ENCODE results near the gene LHX6. TPM values are rescaled to one million over a fixed set of nuclear protein-coding genes. Genes with fewer than 3 reads are reported as not detected.

The LHX6 gene
- total RNA-seq, 1 donor from 2014 or later, result not detected

DNA sequence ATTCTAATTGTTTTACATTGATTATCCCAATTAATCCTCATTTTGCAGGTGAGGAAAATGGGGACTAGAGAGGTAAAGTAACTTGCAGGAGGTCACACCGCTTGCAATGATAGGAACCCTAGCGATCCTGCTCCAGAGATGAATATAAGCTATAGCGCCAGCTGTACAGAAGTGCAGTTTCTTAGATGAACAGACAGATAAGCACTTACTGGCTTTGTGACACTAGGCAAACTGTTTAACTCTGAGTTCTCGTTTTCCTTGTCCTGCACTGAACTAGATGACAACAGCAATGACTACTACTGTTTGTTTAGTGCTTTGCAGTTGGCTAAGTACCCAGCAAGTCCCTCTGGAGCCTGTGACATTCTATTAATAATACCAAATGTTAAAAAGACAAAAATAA, 11.1 kb downstream of the LHX6 start:
- no peak for DNase-seq (ENCODE audit: low spot score)
- no peaks in the 10 kb centered on the region for H3K36me3 Mint-ChIP-seq (ENCODE audit: low read depth)
- intact Hi-C loops (cut with micrococcal nuclease), result loop anchor here (2.0 kb wide), 1 partner anchor 131 kb away; no protein-coding TSS in a partner anchor
- peaks cover 79% of the 10 kb centered on the region for H3K27me3 Mint-ChIP-seq (ENCODE audit: low read depth)
- no peak overlapping the region for H3K4me3 Mint-ChIP-seq (ENCODE audit: low read depth)
- H3K27ac Mint-ChIP-seq, result no peak overlapping the region
- peaks cover 21% of the 10 kb centered on the region for H3K4me1 Mint-ChIP-seq (ENCODE audit: low read depth)
- H3K9me3 Mint-ChIP-seq, result no peaks in the 10 kb centered on the region

DNA sequence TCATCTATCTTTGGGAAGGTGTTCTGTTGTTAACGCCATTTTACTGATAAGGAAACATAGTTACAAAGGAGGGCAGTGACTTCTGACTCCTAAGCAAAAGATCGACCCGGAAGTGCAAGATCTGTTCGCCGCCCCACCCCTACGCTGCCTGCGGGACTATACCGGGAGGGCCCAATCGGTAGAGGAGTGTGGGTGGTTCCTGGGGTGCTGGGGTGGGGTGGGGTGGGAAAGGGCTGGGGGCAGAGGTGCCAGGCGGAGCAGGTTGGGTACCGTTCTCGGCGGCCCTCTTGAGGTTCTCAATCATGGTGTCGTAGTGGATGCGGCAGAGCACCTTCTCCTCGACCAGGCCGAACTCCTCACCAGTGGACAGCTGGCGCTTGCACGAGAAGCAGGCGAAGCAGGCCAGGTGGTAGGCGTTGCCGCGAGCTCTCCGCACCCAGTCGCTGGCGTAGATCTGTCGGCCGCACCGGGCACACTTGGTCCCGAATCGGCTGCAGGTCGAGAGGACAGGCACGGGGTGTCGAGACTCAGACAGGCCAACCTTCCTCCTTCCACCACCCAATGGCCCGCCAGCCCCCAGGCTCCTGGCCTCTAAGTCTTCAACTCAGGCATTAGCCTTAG, 11.8 kb downstream of the LHX6 start:
- intact Hi-C loops (cut with micrococcal nuclease), result no loop called here
- no peak for DNase-seq (ENCODE audit: low spot score)
- Mint-ChIP-seq H3K9me3 (no peaks in the 10 kb centered on the region), H3K27ac (no peak overlapping the region), H3K4me1 (ENCODE audit: low read depth) (peaks cover 21% of the 10 kb centered on the region), H3K27me3 (ENCODE audit: low read depth) (peaks cover 79% of the 10 kb centered on the region), H3K4me3 (ENCODE audit: low read depth) (no peak overlapping the region), H3K36me3 (ENCODE audit: low read depth) (no peaks in the 10 kb centered on the region)

DNA sequence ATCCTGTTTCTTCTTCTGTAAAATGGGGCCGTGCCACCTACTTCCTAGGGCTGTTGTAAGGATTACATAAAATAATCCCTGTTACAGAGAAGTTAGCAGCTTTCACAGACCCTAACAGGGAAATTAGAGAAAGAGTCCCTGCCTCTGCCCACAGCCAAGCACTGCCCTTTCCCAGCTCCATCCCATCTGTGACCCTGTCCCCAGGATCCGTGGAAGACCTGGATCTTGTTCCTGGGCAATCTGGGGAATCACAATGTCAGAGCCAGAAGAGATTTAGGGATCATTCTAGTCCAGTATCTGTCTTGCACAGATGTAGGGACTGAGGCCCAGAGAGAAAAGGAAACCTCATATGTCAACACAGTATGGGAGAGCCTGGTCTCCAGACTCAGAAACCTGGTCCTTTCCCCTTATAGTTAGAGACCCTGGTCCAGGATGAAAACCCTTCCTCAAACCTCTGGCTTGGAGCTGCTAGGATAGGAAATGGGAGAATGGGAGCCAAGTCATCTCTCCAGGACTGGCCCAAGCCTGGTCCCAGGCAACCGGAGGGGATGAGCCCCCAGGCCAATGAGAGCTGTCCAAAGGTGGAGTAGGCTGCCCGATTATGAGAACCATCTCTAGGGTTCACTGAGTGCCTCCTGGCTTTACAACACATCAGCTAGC, 12.5 kb downstream of the LHX6 start:
- Mint-ChIP-seq H3K4me3 (ENCODE audit: low read depth) (no peak overlapping the region), H3K4me1 (ENCODE audit: low read depth) (peaks cover 21% of the 10 kb centered on the region), H3K27ac (no peak overlapping the region), H3K27me3 (ENCODE audit: low read depth) (peaks cover 79% of the 10 kb centered on the region), H3K36me3 (ENCODE audit: low read depth) (no peaks in the 10 kb centered on the region), H3K9me3 (no peaks in the 10 kb centered on the region)
- no peak for DNase-seq (ENCODE audit: low spot score)
- intact Hi-C loops (cut with micrococcal nuclease), result no loop called here

DNA sequence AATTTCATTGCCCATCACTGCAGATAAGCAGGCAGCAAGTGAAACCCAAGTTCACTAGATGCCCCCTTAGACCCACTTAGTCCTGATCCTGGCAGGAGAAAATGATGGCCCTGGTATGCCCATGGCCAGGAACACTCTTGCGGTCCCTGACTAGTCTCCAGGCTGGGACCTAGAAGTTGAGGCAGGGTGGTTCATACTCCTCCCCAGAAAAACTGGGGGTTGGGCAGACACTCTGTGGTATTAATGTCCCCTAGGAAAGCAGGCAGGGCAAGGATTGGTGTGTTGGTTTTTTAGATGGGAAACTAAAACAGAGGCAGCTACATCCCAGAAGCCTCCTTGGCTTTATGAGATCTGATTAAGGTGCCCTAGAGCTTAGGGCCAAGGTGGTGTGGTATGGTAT, 13.1 kb downstream of the LHX6 start:
- Mint-ChIP-seq H3K4me1 (ENCODE audit: low read depth) (peaks cover 21% of the 10 kb centered on the region), H3K36me3 (ENCODE audit: low read depth) (no peaks in the 10 kb centered on the region), H3K4me3 (ENCODE audit: low read depth) (no peak overlapping the region), H3K9me3 (no peaks in the 10 kb centered on the region), H3K27ac (no peak overlapping the region), H3K27me3 (ENCODE audit: low read depth) (peaks cover 76% of the 10 kb centered on the region)
- intact Hi-C loops (cut with micrococcal nuclease), result no loop called here
- no peak for DNase-seq (ENCODE audit: low spot score)

DNA sequence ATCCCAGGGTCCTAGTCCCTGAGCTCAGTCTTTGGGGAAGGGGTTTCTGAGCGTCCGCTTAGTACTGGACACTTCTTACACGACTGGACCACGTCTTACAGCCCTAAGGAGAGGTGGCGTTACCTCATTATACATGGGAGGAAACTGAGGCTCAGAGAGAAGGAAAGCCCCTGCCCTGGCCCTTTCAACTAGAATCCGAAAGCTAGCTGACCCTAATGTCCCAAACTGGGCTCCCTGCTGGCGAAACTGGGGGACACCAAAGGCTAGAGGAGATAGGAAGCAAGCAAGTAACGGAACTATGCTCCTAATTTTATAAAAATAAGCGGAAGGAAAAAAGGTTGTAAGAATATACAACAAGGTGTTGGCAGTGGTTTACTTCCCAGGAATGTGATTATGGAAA, 14.2 kb downstream of the LHX6 start:
- no peaks in the 10 kb centered on the region for H3K36me3 Mint-ChIP-seq (ENCODE audit: low read depth)
- H3K4me3 Mint-ChIP-seq (ENCODE audit: low read depth), result peak overlapping the region; percentile 40
- no peaks in the 10 kb centered on the region for H3K9me3 Mint-ChIP-seq
- H3K27me3 Mint-ChIP-seq (ENCODE audit: low read depth), result peaks cover 69% of the 10 kb centered on the region
- H3K4me1 Mint-ChIP-seq (ENCODE audit: low read depth), result peaks cover 18% of the 10 kb centered on the region
- DNase-seq (ENCODE audit: low spot score), result no peak
- no peak overlapping the region for H3K27ac Mint-ChIP-seq
- intact Hi-C loops (cut with micrococcal nuclease), result no loop called here

DNA sequence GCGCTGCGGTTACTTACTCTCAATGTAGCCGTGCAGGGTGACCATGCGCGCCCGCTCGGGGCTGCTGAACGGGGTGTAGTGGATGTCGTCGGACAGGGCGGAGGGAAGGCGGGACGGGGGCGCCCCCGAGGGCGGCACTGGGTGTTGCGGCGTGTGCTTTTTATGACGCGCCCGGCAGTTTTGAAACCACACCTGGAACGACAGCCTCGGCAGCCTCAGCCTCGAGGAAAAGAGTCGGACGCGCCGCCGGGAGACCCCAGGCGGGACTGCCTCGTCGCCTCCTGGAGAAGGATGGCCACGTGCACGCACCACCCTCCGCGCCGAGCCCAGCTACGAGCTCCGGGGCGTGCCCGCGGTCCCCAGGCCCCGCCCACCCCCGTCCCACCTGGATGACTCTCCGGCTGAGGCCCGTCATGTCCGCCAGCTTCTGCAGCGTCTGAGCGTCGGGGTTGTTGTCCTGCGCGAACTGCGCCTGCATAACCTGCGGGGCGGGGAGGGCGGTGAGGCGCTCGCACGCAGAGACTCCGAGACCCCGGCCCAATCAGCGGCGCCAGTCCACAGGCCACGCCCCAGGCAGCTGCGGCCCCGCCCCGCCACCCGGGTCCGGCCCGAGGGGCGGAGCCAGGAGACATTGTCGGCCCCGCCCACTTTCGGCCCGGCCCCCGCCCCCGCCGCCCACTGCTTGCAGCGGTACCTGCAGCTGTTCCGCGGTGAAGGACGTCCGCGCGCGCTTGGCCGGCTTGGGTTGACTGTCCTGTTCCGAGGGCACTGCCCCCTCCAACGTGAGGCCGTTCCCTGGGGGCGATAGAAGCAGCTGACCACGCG, 15.0 kb downstream of the LHX6 start:
- H3K27me3 Mint-ChIP-seq (ENCODE audit: low read depth), result peaks cover 62% of the 10 kb centered on the region
- DNase-seq (ENCODE audit: low spot score), result peak; percentile 61
- intact Hi-C loops (cut with micrococcal nuclease), result no loop called here
- no peak overlapping the region for H3K27ac Mint-ChIP-seq
- H3K36me3 Mint-ChIP-seq (ENCODE audit: low read depth), result no peaks in the 10 kb centered on the region
- H3K4me3 Mint-ChIP-seq (ENCODE audit: low read depth), result peak overlapping the region; percentile 40
- H3K4me1 Mint-ChIP-seq (ENCODE audit: low read depth), result peaks cover 13% of the 10 kb centered on the region
- H3K9me3 Mint-ChIP-seq, result no peaks in the 10 kb centered on the region

DNA sequence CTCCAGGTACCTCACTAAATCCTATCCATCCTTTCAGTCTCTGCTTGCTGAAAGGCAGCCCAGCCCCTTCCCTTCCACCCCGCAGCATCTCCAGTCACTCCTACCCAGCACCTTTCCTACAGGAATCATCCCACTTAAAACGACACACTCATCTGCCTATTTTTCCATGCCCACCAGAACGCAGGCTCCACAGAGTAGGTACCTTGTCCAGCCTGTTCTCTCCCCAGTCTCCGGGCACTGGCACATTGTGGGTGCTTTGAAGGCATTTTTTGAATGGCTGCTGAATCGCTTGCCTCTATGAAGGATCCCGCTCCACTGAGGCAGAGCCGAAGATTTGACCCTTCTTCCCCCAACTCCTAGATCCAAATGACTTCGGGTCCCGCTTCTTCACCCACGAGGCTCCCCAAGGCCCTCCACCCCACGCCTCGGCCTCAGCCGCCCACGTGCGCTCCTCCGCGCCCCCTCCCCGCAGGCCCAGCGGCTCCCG, 15.6 kb downstream of the LHX6 start:
- Mint-ChIP-seq H3K27me3 (ENCODE audit: low read depth) (peaks cover 55% of the 10 kb centered on the region), H3K27ac (no peak overlapping the region), H3K4me1 (ENCODE audit: low read depth) (peaks cover 7% of the 10 kb centered on the region), H3K4me3 (ENCODE audit: low read depth) (peak overlapping the region; percentile 19), H3K9me3 (no peaks in the 10 kb centered on the region), H3K36me3 (ENCODE audit: low read depth) (no peaks in the 10 kb centered on the region)
- intact Hi-C loops (cut with micrococcal nuclease), result no loop called here
- DNase-seq (ENCODE audit: low spot score), result no peak

DNA sequence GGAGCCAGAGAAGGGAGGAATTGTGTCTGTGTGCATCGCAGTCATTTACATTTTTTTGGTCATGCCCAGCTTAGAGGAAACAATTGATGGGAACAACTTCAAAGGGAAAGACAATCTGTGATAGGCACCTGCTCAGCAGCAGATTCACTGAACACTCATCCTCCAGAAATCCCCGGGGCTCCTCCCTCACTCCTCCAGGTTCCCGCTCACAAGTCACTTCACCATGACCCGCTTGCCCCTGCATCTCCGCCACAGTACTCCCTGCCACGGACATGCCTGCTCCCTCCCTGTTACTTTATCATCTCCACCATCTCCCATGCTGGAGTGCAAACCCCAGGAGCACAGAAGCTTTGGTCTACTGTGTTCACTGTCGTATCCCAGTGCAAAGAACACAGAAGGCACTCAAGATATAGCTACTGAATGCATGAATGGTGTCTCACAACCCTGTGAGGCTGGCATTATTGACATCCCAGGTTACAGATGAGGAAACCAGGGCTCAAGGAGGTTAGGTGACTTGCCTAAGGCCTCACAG, 16.2 kb downstream of the LHX6 start:
- DNase-seq (ENCODE audit: low spot score), result no peak
- intact Hi-C loops (cut with micrococcal nuclease), result no loop called here
- Mint-ChIP-seq H3K9me3 (no peaks in the 10 kb centered on the region), H3K4me3 (ENCODE audit: low read depth) (peak overlapping the region; percentile 19), H3K27ac (no peak overlapping the region), H3K36me3 (ENCODE audit: low read depth) (no peaks in the 10 kb centered on the region), H3K4me1 (ENCODE audit: low read depth) (peaks cover 2% of the 10 kb centered on the region), H3K27me3 (ENCODE audit: low read depth) (peaks cover 49% of the 10 kb centered on the region)

DNA sequence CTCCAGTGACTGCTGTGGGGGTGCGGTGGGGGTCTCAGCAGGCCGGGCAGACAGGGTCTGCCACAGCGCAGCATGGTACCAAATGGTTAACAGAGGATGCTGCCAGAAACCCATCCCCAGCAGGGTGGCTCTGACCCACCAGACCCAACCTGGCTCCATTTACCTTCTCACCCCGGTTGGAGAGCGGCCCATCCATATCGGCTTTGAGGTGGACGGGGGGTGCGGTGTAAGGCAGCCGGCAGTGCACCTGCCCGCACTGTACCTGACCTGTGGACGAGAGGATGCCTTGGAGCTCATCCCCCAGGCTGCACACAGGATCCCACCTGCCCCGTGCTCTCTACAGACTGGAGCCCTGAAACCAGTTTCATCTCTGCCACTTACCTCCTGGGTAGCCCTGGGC, 19.3 kb downstream of the LHX6 start:
- peaks cover 25% of the 10 kb centered on the region for H3K27me3 Mint-ChIP-seq (ENCODE audit: low read depth)
- H3K27ac Mint-ChIP-seq, result no peak overlapping the region
- H3K4me3 Mint-ChIP-seq (ENCODE audit: low read depth), result no peak overlapping the region
- intact Hi-C loops (cut with micrococcal nuclease), result no loop called here
- no peak for DNase-seq (ENCODE audit: low spot score)
- H3K36me3 Mint-ChIP-seq (ENCODE audit: low read depth), result no peaks in the 10 kb centered on the region
- no peaks in the 10 kb centered on the region for H3K9me3 Mint-ChIP-seq
- H3K4me1 Mint-ChIP-seq (ENCODE audit: low read depth), result peaks cover under 1% of the 10 kb centered on the region

DNA sequence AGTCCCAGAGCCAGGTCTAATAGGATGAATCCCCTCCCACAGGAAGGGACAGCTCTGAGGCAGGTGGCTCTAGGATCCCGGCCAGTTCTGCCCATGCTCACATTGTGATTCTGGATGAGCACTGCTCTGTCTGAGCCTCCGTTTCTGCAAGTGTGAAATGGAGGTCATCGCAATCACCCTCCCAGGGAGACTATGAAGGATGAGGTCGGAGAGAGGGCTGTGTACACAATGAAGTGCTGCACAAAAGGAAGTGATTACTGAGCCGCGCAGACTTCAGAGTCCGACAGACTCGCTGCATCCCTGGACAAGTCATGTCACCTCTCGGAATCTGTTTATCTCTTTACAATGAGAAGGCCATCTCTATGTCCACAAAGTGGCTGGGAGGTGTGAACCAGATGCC, 21.7 kb downstream of the LHX6 start:
- H3K9me3 Mint-ChIP-seq, result no peaks in the 10 kb centered on the region
- intact Hi-C loops (cut with micrococcal nuclease), result no loop called here
- peaks cover 12% of the 10 kb centered on the region for H3K27me3 Mint-ChIP-seq (ENCODE audit: low read depth)
- no peak overlapping the region for H3K4me3 Mint-ChIP-seq (ENCODE audit: low read depth)
- H3K27ac Mint-ChIP-seq, result no peak overlapping the region
- no peaks in the 10 kb centered on the region for H3K4me1 Mint-ChIP-seq (ENCODE audit: low read depth)
- no peaks in the 10 kb centered on the region for H3K36me3 Mint-ChIP-seq (ENCODE audit: low read depth)
- no peak for DNase-seq (ENCODE audit: low spot score)

DNA sequence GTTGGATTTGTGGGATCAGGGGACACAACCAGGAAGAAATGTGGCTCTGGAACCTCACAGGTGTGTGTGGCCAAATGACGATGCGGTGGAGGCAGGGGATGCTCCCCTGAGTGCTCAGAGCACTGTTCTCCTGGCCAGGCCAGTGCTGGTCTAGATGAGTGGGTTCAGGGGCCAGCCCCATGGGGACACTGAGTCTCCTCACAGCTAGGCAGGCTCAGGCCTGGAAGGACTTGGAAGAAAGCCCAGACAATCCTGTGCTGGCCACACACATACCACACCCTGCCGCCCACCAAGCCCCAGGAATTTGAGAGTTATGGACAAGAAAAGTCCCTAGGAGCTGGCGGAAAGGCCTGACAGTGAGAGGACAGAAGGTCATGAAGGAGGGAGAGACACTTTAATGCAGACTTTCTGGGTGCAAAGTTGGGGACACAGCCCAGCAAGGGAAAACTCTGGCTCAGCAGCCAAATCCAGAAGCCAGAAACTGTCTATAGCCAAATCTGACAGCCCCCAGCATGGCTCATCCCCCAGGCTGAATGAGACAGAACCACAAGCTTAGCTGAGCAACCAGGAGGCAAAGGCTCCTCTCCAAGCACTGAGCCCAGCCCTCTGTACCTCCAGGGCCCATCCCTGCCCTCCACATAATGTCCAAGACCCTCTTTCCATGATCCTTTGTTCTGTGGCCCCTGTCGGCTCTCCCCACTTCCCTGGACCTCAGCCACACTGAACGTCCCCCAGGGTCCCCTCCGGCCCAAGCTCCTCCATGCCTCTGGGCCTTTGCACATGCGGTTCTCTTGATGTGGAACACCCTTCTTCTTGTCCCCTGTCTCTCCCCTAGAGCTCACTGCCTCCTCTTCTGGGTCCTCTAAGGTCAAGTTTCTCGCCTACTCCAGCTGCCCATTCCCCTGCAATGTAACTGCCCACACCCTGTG, 22.4 kb downstream of the LHX6 start:
- DNase-seq (ENCODE audit: low spot score), result no peak
- Mint-ChIP-seq H3K27me3 (ENCODE audit: low read depth) (peaks cover 5% of the 10 kb centered on the region), H3K4me3 (ENCODE audit: low read depth) (no peak overlapping the region), H3K27ac (no peak overlapping the region), H3K36me3 (ENCODE audit: low read depth) (no peaks in the 10 kb centered on the region), H3K4me1 (ENCODE audit: low read depth) (no peaks in the 10 kb centered on the region), H3K9me3 (no peaks in the 10 kb centered on the region)
- intact Hi-C loops (cut with micrococcal nuclease), result no loop called here

DNA sequence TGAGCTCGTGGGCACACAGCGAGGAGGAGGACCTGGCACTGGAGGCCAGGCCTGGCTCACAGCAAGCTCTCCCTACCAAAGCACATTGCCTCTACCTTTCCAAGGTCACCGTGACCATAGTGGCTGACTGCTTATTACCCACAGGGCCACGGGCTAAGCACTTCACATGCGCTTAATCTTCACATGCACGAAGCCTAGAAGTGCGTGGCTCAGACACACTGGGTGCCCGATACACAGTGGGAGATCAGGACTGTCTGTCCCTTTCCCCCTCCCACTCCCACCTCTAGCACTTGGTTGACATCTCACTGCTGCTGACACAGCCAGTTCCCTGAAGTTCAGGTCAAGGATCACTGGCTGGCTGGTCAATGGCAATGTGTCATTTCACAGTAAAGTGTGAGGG, 23.6 kb downstream of the LHX6 start:
- DNase-seq (ENCODE audit: low spot score), result no peak
- no peak overlapping the region for H3K4me3 Mint-ChIP-seq (ENCODE audit: low read depth)
- H3K27ac Mint-ChIP-seq, result no peak overlapping the region
- no peaks in the 10 kb centered on the region for H3K27me3 Mint-ChIP-seq (ENCODE audit: low read depth)
- no peaks in the 10 kb centered on the region for H3K4me1 Mint-ChIP-seq (ENCODE audit: low read depth)
- intact Hi-C loops (cut with micrococcal nuclease), result no loop called here
- H3K9me3 Mint-ChIP-seq, result no peaks in the 10 kb centered on the region
- H3K36me3 Mint-ChIP-seq (ENCODE audit: low read depth), result no peaks in the 10 kb centered on the region

Data from activated T-helper 2 cell treated with anti-CD3 and anti-CD28 coated beads, Interferon-gamma antibody, Interleukin-2, Interleukin-4, amounts not matched to agents 10 μg/mL and 5 μg/mL and 100 μg/mL, durations not matched to agents 14 hours and 24 hours and 36 hours (primary cell).